GM12864 (cell line): Measurements from ENCODE around the gene SVOP.

ENCODE experiments used
- DNase-seq: peaks from one replicate; pipeline ENCODE4 v3.0.0-alpha.2; 2011; ENCODE audit warnings: low read depth
- H3K4me3 ChIP-seq: 2 replicates; pipeline ENCODE4 v1.5.1; 2011; ENCODE audit warnings: mild to moderate bottlenecking, low read depth, low read length, control low read depth
- TF ChIP-seq, protein P1 (sequence below): IDR thresholded peaks from 2 replicates; pipeline ENCODE4 v1.5.1; 2011; ENCODE audit warnings: low read depth, mild to moderate bottlenecking, moderate library complexity, low read length, control low read depth, inconsistent platforms; ENCODE audit errors: missing control alignments

The SVOP gene

DNA sequence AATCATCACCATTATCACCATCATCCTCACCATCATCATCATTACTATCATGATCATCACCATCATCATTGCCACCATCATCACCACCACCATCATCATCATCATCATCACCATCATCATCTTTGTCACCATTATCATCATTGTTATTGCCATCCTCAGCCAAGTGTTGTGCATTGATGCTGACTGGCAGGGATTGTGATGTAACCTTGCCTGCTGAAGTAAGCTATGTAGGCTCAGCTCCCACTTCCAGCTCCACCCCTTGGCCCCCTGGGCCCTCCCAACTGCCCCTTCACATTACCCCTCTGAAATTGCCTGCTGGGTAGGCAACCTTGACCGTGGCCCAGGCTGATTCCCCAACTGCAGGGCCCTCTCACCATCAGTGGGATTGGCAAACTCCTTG is 37.6 kb downstream of the SVOP start:
- TF ChIP-seq, protein P1, sequence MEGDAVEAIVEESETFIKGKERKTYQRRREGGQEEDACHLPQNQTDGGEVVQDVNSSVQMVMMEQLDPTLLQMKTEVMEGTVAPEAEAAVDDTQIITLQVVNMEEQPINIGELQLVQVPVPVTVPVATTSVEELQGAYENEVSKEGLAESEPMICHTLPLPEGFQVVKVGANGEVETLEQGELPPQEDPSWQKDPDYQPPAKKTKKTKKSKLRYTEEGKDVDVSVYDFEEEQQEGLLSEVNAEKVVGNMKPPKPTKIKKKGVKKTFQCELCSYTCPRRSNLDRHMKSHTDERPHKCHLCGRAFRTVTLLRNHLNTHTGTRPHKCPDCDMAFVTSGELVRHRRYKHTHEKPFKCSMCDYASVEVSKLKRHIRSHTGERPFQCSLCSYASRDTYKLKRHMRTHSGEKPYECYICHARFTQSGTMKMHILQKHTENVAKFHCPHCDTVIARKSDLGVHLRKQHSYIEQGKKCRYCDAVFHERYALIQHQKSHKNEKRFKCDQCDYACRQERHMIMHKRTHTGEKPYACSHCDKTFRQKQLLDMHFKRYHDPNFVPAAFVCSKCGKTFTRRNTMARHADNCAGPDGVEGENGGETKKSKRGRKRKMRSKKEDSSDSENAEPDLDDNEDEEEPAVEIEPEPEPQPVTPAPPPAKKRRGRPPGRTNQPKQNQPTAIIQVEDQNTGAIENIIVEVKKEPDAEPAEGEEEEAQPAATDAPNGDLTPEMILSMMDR, result no peak
- DNase-seq, result no peak
- H3K4me3 ChIP-seq, result no peak overlapping the region

- TF ChIP-seq, protein P1, result no peak
- no peak for DNase-seq
- H3K4me3 ChIP-seq, result no peak overlapping the region
These were observed 38.1 kb downstream of the SVOP start for GRCh38 chr12:108982621-108983219.

GRCh38 chr12:108981835-108982234 is 39.0 kb downstream of the SVOP start:
- no peak overlapping the region for H3K4me3 ChIP-seq
- TF ChIP-seq, protein P1, result no peak
- no peak for DNase-seq

GRCh38 chr12:108980831-108981618 is 39.8 kb downstream of the SVOP start:
- H3K4me3 ChIP-seq, result no peak overlapping the region
- TF ChIP-seq, protein P1, result no peak
- no peak for DNase-seq

- DNase-seq, result no peak
- no peak overlapping the region for H3K4me3 ChIP-seq
- TF ChIP-seq, protein P1, result no peak
These were observed 43.5 kb downstream of the SVOP start for GRCh38 chr12:108977360-108977759.

DNA sequence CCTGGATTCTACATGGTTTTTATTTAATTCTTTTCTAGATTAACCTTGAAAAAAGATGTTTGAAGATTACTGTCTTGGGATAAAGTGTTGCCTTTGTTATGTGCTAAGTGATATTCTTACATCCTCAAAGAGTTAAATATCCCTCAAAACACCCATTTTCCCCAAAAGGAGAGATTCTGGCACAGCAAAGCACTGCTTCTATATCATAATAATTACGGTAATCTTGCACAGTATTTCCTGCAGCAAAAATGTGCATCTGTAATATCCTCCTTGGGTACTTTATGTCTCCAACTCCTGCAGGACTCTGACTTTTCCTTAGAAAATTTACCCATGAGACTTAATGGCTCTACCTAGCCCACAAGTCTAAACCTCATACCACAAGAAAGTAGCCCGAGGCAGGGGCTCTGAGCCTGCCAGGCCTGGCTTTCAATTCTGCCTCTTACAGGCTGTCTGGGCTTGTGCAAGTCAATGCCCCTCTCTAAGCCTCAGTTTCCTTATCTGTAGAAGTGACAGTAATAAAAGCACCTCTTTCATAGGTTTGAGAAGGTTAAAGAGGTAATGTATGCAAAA is 45.8 kb downstream of the SVOP start:
- no peak overlapping the region for H3K4me3 ChIP-seq
- DNase-seq, result no peak
- TF ChIP-seq, protein P1, result no peak
